HG03108 (cell line): ENCODE data around the gene KCNE1.
"Not testable (repeated sequence)": the region's sequence is repeated elsewhere in the genome, so short reads cannot be mapped to it uniquely, and the experiment has no call there.

Experiments used
- ATAC-seq: cut with Tn5 transposase; IDR thresholded peaks from one replicate; pipeline ENCODE4 v1.9.1; 2021; ENCODE audit warnings: moderate library complexity; ENCODE audit not compliant: unreplicated experiment

Gene KCNE1

GRCh38 chr21:34511787-34512455 lies at the start of gene KCNE1:
KCNE1 (minus strand) TSS chr21:34512210; CDS start chr21:34449634, 62,576 bp downstream.
- ATAC-seq = no peak

GRCh38 chr21:34561806-34562205 lies 49.8 kb upstream of the KCNE1 start:
- ATAC-seq = no peak

GRCh38 chr21:34560609-34561008 lies 48.6 kb upstream of the KCNE1 start:
- ATAC-seq = no peak

- no peak for ATAC-seq
These were observed 48.0 kb upstream of the KCNE1 start for GRCh38 chr21:34560021-34560420.

- no peak for ATAC-seq
These were observed 47.1 kb upstream of the KCNE1 start for GRCh38 chr21:34559089-34559631.

GRCh38 chr21:34558166-34558565 lies 46.2 kb upstream of the KCNE1 start:
- ATAC-seq = no peak

GRCh38 chr21:34557261-34557660 lies 45.3 kb upstream of the KCNE1 start:
- no peak for ATAC-seq

GRCh38 chr21:34554670-34555069 lies 42.7 kb upstream of the KCNE1 start:
- not testable (repeated sequence) for ATAC-seq

GRCh38 chr21:34554227-34554626 lies 42.2 kb upstream of the KCNE1 start:
- ATAC-seq = no peak

- no peak for ATAC-seq
These were observed 41.3 kb upstream of the KCNE1 start for GRCh38 chr21:34553151-34553952.

GRCh38 chr21:34552360-34553098 lies 40.5 kb upstream of the KCNE1 start:
- ATAC-seq = no peak

GRCh38 chr21:34550182-34550799 lies 38.3 kb upstream of the KCNE1 start:
- no peak for ATAC-seq

- ATAC-seq = no peak
These were observed 36.9 kb upstream of the KCNE1 start for GRCh38 chr21:34548781-34549376.

- no peak for ATAC-seq
These were observed 34.5 kb upstream of the KCNE1 start for GRCh38 chr21:34546542-34546941.

GRCh38 chr21:34545079-34545884 lies 33.3 kb upstream of the KCNE1 start:
- ATAC-seq = peak; percentile 78

GRCh38 chr21:34544032-34544496 lies 32.1 kb upstream of the KCNE1 start:
- no peak for ATAC-seq

- no peak for ATAC-seq
These were observed 31.0 kb upstream of the KCNE1 start for GRCh38 chr21:34543017-34543416.

- ATAC-seq = no peak
These were observed 28.2 kb upstream of the KCNE1 start for GRCh38 chr21:34540206-34540605.

GRCh38 chr21:34537838-34538237 lies 25.8 kb upstream of the KCNE1 start:
- no peak for ATAC-seq

- ATAC-seq = no peak
These were observed 24.8 kb upstream of the KCNE1 start for GRCh38 chr21:34536820-34537219.
